PC-9 (cell line): ENCODE data around the gene SEMA6B.

Experiments used
- CTCF ChIP-seq: fragments of 200-600 bp; sonication (generic); conservative IDR thresholded peaks from 2 replicates; pipeline ENCODE4 v1.6.1; 2017; ENCODE audit warnings: mixed run types, antibody characterized with exemption, mild to moderate bottlenecking, moderate library complexity
- EZH2 ChIP-seq: fragments of 200-600 bp; sonication (generic); IDR thresholded peaks from 2 replicates; pipeline ENCODE4 v1.8.0; 2017; ENCODE audit warnings: antibody characterized with exemption, low read depth

DNA sequence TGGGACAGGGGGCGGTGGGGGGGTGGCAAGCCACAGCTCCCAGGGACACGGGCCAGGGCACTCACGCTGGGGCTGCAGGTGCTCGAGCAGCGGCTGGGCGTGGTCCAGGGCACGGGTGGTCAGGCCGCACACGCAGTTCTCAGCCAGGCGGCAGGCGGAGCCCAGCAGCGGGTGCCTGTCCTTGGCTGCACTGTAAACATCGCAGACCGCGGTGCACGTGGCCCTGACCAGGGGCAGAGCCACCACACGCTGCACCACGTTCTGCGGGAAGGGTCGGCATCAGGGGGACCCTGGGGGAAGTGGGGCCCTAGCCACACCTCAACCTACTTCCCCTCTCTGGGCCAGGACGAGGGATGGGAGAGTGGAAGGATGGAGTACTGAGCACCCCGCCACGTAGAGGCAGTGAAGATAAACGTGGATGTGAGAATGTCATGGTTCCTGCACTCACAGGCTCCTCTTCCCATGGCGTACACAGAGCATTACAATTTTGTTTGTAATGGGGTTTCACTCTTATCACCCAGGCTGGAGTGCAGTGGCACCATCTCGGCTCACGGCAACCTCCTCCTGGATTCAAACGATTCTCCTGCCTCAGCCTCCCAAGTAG lies 27.8 kb downstream of the SEMA6B start:
- no peak for TF ChIP-seq CTCF
- no peak for TF ChIP-seq EZH2
